PC-3 (cell line): ENCODE measurements around the gene GNG10.

Source experiments
- EZH2 ChIP-seq: fragments of 300-600 bp; sonication (generic); IDR thresholded peaks from one replicate; pipeline ENCODE4 v1.6.1; 2017; ENCODE audit warnings: antibody characterized with exemption, mild to moderate bottlenecking, low read length; ENCODE audit not compliant: unreplicated experiment
- TF ChIP-seq, protein P1 (sequence below): fragments of 300-600 bp; sonication (generic); conservative IDR thresholded peaks from 2 replicates; pipeline ENCODE4 v1.5.1; 2017; ENCODE audit warnings: antibody characterized with exemption, low read depth, mild to moderate bottlenecking, low read length

- TF ChIP-seq, protein P1, sequence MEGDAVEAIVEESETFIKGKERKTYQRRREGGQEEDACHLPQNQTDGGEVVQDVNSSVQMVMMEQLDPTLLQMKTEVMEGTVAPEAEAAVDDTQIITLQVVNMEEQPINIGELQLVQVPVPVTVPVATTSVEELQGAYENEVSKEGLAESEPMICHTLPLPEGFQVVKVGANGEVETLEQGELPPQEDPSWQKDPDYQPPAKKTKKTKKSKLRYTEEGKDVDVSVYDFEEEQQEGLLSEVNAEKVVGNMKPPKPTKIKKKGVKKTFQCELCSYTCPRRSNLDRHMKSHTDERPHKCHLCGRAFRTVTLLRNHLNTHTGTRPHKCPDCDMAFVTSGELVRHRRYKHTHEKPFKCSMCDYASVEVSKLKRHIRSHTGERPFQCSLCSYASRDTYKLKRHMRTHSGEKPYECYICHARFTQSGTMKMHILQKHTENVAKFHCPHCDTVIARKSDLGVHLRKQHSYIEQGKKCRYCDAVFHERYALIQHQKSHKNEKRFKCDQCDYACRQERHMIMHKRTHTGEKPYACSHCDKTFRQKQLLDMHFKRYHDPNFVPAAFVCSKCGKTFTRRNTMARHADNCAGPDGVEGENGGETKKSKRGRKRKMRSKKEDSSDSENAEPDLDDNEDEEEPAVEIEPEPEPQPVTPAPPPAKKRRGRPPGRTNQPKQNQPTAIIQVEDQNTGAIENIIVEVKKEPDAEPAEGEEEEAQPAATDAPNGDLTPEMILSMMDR = no peak
- TF ChIP-seq EZH2 = no peak
Measured at GRCh38 chr9:111662576-111663300, 1.3 kb downstream of the GNG10 start.
